Measurements from ENCODE around the gene MAB21L4.

GRCh38 chr2:240928476-240929363 lies 32.8 kb upstream of the MAB21L4 start:
- TF ChIP-seq EZH2 (IDR thresholded peaks at IDR 0.05), result no peak
- no peak for TF ChIP-seq POLR2AphosphoS5 (IDR thresholded peaks at IDR 0.05; ENCODE audit: borderline replicate concordance, low read depth, low read length)
